ENCODE results near the gene ENOX1.

The ENOX1 gene

GRCh38 chr13:43647471-43647870 lies 139.3 kb downstream of the ENOX1 start:
- TF ChIP-seq CTCF (IDR thresholded peaks at IDR 0.05; ENCODE audit: unreplicated experiment in 3 of 3): no peak
- H3K36me3 Mint-ChIP-seq (ENCODE audit: low read depth): no peaks in the 10 kb centered on the region
- H3K27me3 Mint-ChIP-seq (ENCODE audit: low read depth): no peaks in the 10 kb centered on the region
- no peaks in the 10 kb centered on the region for H3K4me1 Mint-ChIP-seq
- no peak overlapping the region for H3K4me3 Mint-ChIP-seq
- H3K9me3 Mint-ChIP-seq: peaks cover 3% of the 10 kb centered on the region
- H3K27ac Mint-ChIP-seq: no peak overlapping the region

- TF ChIP-seq CTCF (IDR thresholded peaks at IDR 0.05; ENCODE audit: unreplicated experiment in 3 of 3): no peak
- H3K27me3 Mint-ChIP-seq (ENCODE audit: low read depth): no peaks in the 10 kb centered on the region
- H3K9me3 Mint-ChIP-seq: no peaks in the 10 kb centered on the region
- no peak overlapping the region for H3K4me3 Mint-ChIP-seq
- H3K36me3 Mint-ChIP-seq (ENCODE audit: low read depth): no peaks in the 10 kb centered on the region
- no peak overlapping the region for H3K27ac Mint-ChIP-seq
- H3K4me1 Mint-ChIP-seq: no peaks in the 10 kb centered on the region
These were observed 146.3 kb downstream of the ENOX1 start for GRCh38 chr13:43640476-43640875.

GRCh38 chr13:43631106-43631505 lies 155.7 kb downstream of the ENOX1 start:
- no peaks in the 10 kb centered on the region for H3K27me3 Mint-ChIP-seq (ENCODE audit: low read depth)
- TF ChIP-seq CTCF (IDR thresholded peaks at IDR 0.05; ENCODE audit: unreplicated experiment in 3 of 3): no peak
- H3K36me3 Mint-ChIP-seq (ENCODE audit: low read depth): no peaks in the 10 kb centered on the region
- peaks cover 7% of the 10 kb centered on the region for H3K9me3 Mint-ChIP-seq
- H3K4me3 Mint-ChIP-seq: no peak overlapping the region
- H3K4me1 Mint-ChIP-seq: peaks cover 7% of the 10 kb centered on the region
- no peak overlapping the region for H3K27ac Mint-ChIP-seq

- no peaks in the 10 kb centered on the region for H3K36me3 Mint-ChIP-seq (ENCODE audit: low read depth)
- peaks cover 7% of the 10 kb centered on the region for H3K4me1 Mint-ChIP-seq
- H3K9me3 Mint-ChIP-seq: peaks cover 7% of the 10 kb centered on the region
- no peaks in the 10 kb centered on the region for H3K27me3 Mint-ChIP-seq (ENCODE audit: low read depth)
- no peak overlapping the region for H3K27ac Mint-ChIP-seq
- H3K4me3 Mint-ChIP-seq: no peak overlapping the region
- no peak for TF ChIP-seq CTCF (IDR thresholded peaks at IDR 0.05; ENCODE audit: unreplicated experiment in 3 of 3)
These were observed 156.9 kb downstream of the ENOX1 start for GRCh38 chr13:43629691-43630480.

- Mint-ChIP-seq H3K4me3 (no peak overlapping the region), H3K4me1 (peaks cover 7% of the 10 kb centered on the region), H3K27ac (no peak overlapping the region), H3K27me3 (ENCODE audit: low read depth) (no peaks in the 10 kb centered on the region), H3K36me3 (ENCODE audit: low read depth) (peaks cover 11% of the 10 kb centered on the region), H3K9me3 (peaks cover 19% of the 10 kb centered on the region)
- TF ChIP-seq CTCF (IDR thresholded peaks at IDR 0.05; ENCODE audit: unreplicated experiment in 3 of 3): no peak
These were observed 159.8 kb downstream of the ENOX1 start for GRCh38 chr13:43626994-43627393.

- Mint-ChIP-seq H3K27ac (no peak overlapping the region), H3K4me3 (no peak overlapping the region), H3K36me3 (ENCODE audit: low read depth) (no peaks in the 10 kb centered on the region), H3K9me3 (peaks cover 17% of the 10 kb centered on the region), H3K27me3 (ENCODE audit: low read depth) (no peaks in the 10 kb centered on the region), H3K4me1 (peaks cover 8% of the 10 kb centered on the region)
- no peak for TF ChIP-seq CTCF (IDR thresholded peaks at IDR 0.05; ENCODE audit: unreplicated experiment in 3 of 3)
These were observed 172.7 kb downstream of the ENOX1 start for GRCh38 chr13:43614063-43614462.
